Suprapubic skin (tissue), 4 donors: ENCODE data around the gene LRGUK. TPM values are rescaled to one million over a fixed set of nuclear protein-coding genes. Genes with fewer than 3 reads are reported as not detected.

Experiments used
- DNase-seq, 2 donors: peaks; one replicate each; pipeline ENCODE4 v3.0.0-alpha.2; 2019; ENCODE audit warnings: low spot score in 2 of 2
- H3K27ac ChIP-seq: fragments of 200-600 bp; sonication (generic); one replicate; pipeline ENCODE4 v1.5.1; 2019
- H3K27me3 ChIP-seq: fragments of 200-600 bp; sonication (generic); one replicate; pipeline ENCODE4 v1.5.1; 2019
- H3K36me3 ChIP-seq: fragments of 200-600 bp; sonication (generic); one replicate; pipeline ENCODE4 v1.5.1; 2019
- H3K4me1 ChIP-seq: fragments of 200-600 bp; sonication (generic); one replicate; pipeline ENCODE4 v1.5.1; 2019
- H3K4me3 ChIP-seq: fragments of 200-600 bp; sonication (generic); one replicate; pipeline ENCODE4 v1.5.1; 2019; ENCODE audit warnings: mild to moderate bottlenecking
- H3K9me3 ChIP-seq: fragments of 200-600 bp; sonication (generic); one replicate; pipeline ENCODE4 v1.5.1; 2019
- EP300 ChIP-seq: sonication (generic); formaldehyde crosslinking; IDR thresholded peaks from one replicate; pipeline ENCODE4 v1.6.1; 2017; ENCODE audit warnings: antibody characterized with exemption
- POLR2A ChIP-seq, 2 donors: fragments of 450-650 bp; IDR thresholded peaks; one replicate each; pipeline ENCODE4 v1.6.1; 2017; ENCODE audit warnings: antibody characterized with exemption in 2 of 2, mild to moderate bottlenecking in 2 of 2, moderate library complexity in 2 of 2
- POLR2AphosphoS5 ChIP-seq, 3 donors: sonication (generic); formaldehyde crosslinking; IDR thresholded peaks; one replicate each; pipeline ENCODE4 v1.6.1; 2017; ENCODE audit warnings: antibody characterized with exemption in 3 of 3
- whole genome bisulfite sequencing: methylation state at CpG from one replicate; pipeline ENCODE4 v1.1.5; 2018; 5-methylcytosine and 5-hydroxymethylcytosine counted together
- total RNA-seq, 4 donors: library from RNA; depleted of rRNA; stranded (reverse); fragments of >200 nt; gene quantifications; one replicate each; pipeline ENCODE4 v1.1.0, GENCODE V29; 2016
- TF ChIP-seq, protein P1 (sequence below), 2 donors: fragments of 200-600 bp in 1 of 2; fragments of 450-650 bp in 1 of 2; sonication (generic) in 1 of 2; IDR thresholded peaks; one replicate each; pipeline ENCODE4 v1.5.1; 2016 to 2019; ENCODE audit warnings: antibody characterized with exemption in 2 of 2, mild to moderate bottlenecking in 1 of 2, moderate library complexity in 1 of 2

Gene LRGUK
- total RNA-seq, 4 donors from 2014 or later: 0.34 to 1.2 (median 0.91) TPM

DNA sequence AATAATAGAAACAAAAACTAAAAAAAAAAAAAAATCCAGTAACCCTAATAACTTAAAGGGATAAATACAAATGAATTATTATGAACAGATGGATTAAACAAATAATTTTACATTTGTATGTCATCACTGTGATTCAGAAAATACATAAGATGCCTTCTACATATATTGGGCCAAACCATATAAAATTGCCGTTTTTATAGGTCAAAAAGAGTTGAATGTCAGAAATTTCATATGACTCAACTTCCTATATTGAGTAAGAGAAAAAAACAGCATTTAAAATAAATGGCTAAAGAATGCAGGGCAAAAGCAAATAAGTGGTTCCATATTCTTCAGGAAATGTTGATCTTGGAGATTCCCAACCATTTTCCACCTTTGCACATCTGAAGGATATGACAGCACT lies 180.2 kb downstream of the LRGUK start:
- 77% methylated on average over 1 of the region's 1 CpG for WGBS
- H3K4me1 ChIP-seq: no peaks in the 10 kb centered on the region
- TF ChIP-seq EP300 (no peak), POLR2A (IDR thresholded peaks at IDR 0.05) (no peak), POLR2AphosphoS5 (IDR thresholded peaks at IDR 0.05) (no peak)
- TF ChIP-seq, protein P1, sequence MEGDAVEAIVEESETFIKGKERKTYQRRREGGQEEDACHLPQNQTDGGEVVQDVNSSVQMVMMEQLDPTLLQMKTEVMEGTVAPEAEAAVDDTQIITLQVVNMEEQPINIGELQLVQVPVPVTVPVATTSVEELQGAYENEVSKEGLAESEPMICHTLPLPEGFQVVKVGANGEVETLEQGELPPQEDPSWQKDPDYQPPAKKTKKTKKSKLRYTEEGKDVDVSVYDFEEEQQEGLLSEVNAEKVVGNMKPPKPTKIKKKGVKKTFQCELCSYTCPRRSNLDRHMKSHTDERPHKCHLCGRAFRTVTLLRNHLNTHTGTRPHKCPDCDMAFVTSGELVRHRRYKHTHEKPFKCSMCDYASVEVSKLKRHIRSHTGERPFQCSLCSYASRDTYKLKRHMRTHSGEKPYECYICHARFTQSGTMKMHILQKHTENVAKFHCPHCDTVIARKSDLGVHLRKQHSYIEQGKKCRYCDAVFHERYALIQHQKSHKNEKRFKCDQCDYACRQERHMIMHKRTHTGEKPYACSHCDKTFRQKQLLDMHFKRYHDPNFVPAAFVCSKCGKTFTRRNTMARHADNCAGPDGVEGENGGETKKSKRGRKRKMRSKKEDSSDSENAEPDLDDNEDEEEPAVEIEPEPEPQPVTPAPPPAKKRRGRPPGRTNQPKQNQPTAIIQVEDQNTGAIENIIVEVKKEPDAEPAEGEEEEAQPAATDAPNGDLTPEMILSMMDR (IDR thresholded peaks at IDR 0.05): no peak
- no peak overlapping the region for H3K27ac ChIP-seq
- H3K9me3 ChIP-seq: no peaks in the 10 kb centered on the region
- H3K27me3 ChIP-seq: no peaks in the 10 kb centered on the region
- H3K4me3 ChIP-seq: no peak overlapping the region
- DNase-seq: no peak
- H3K36me3 ChIP-seq: peaks cover 18% of the 10 kb centered on the region

DNA sequence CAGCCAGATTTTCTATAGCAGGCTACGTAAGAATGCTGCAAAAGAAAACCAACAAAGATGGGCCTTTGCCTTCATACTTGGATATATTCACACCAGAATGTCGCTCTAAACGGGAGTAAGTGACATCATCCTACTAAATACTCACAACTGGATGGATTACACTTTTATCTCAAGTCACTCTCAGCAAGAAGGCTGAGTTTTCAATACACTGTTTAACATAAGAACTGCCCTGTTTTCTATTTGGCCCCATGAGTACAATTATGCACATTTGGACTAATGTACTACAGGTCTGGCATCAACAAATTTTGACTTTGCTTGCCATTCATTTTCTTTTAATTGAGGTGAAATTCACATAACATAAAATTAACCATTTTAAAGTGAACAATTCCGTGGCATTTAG lies 181.4 kb downstream of the LRGUK start:
- no peaks in the 10 kb centered on the region for H3K4me1 ChIP-seq
- peaks cover 11% of the 10 kb centered on the region for H3K36me3 ChIP-seq
- DNase-seq: no peak
- TF ChIP-seq, protein P1 (IDR thresholded peaks at IDR 0.05): no peak
- TF ChIP-seq EP300: no peak
- H3K9me3 ChIP-seq: no peaks in the 10 kb centered on the region
- H3K27me3 ChIP-seq: no peaks in the 10 kb centered on the region
- no peak overlapping the region for H3K27ac ChIP-seq
- 77% methylated on average over 4 of the region's 4 CpGs for WGBS
- no peak overlapping the region for H3K4me3 ChIP-seq

DNA sequence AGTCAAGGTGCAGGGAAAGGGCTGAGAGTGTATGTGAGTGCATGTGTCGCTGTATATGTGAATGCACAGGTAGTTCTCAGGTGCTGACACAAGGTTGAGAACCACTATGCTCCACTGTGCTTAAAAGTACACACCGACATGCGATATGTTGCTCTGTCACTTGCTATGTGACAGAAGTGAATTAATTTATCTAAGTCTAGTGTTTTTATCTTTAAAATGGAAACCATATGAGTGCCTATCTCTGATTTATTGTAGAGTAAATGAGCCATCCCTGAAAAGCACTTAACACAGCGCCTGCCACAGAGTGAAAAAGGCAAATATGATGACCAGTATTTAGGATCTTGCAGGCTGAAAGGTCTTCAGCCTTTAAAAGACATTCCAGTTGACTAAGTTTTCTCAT lies 184.7 kb downstream of the LRGUK start:
- no peak overlapping the region for H3K27ac ChIP-seq
- H3K27me3 ChIP-seq: no peaks in the 10 kb centered on the region
- WGBS: 93% methylated on average over 4 of the region's 4 CpGs

DNA sequence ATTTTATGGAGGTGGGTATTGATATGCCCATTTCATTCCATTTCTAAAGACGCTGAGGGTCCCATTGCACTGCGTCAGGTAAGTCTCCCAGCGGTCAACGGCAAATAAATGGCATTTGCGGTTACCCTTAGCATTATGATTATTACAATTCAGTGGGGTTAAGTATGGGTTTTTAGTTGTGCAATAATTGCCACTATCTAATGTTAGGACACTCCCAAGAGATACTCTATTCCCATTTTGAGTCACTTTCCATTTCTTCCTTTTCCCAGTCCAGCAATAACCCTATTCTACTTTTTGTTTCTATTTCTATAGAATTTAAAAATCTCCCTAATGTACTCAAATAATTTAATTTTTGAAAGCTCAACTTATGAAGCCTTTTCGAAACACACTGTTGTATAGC lies 185.6 kb downstream of the LRGUK start:
- H3K4me1 ChIP-seq: peaks cover 13% of the 10 kb centered on the region
- H3K4me3 ChIP-seq: no peak overlapping the region
- no peaks in the 10 kb centered on the region for H3K9me3 ChIP-seq
- H3K27me3 ChIP-seq: no peaks in the 10 kb centered on the region
- no peak for DNase-seq
- H3K27ac ChIP-seq: no peak overlapping the region
- 88% methylated on average over 6 of the region's 6 CpGs for WGBS
- TF ChIP-seq POLR2AphosphoS5 (IDR thresholded peaks at IDR 0.05) (no peak), EP300 (no peak), POLR2A (IDR thresholded peaks at IDR 0.05) (no peak)
- TF ChIP-seq, protein P1 (IDR thresholded peaks at IDR 0.05): no peak
- H3K36me3 ChIP-seq: no peaks in the 10 kb centered on the region

More for the DNA sequence above, 184.7 kb downstream of the LRGUK start:
- Histone ChIP-seq H3K9me3 (no peaks in the 10 kb centered on the region), H3K36me3 (no peaks in the 10 kb centered on the region), H3K4me1 (peaks cover 8% of the 10 kb centered on the region), H3K4me3 (no peak overlapping the region)
- TF ChIP-seq, protein P1 (IDR thresholded peaks at IDR 0.05): no peak
- TF ChIP-seq POLR2A (IDR thresholded peaks at IDR 0.05) (no peak), EP300 (no peak), POLR2AphosphoS5 (IDR thresholded peaks at IDR 0.05) (no peak)
- DNase-seq: no peak

DNA sequence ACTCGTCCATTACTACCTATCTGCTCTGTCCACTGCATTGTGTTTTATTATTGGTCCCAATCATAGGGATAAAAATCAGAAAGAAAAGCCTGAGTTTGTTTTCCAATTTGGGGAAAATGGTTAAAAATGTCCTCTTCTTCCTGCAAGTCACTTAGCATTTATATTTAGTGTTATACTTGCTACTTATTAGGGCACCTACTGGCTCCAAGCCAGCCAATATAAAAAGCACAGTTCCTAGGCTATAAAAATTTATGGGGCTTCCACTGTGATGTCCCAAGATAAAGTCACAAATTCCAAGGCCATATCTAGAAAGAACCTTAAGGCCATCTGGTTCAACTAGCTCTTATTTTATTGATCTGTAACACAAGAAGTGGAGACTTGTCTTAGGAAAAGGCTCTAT lies 186.4 kb downstream of the LRGUK start:
- no peak for DNase-seq
- no peaks in the 10 kb centered on the region for H3K36me3 ChIP-seq
- no peak overlapping the region for H3K4me3 ChIP-seq
- H3K27me3 ChIP-seq: no peaks in the 10 kb centered on the region
- H3K4me1 ChIP-seq: peaks cover 13% of the 10 kb centered on the region
- 90% methylated on average over 1 of the region's 1 CpG for WGBS
- H3K9me3 ChIP-seq: no peaks in the 10 kb centered on the region
- no peak overlapping the region for H3K27ac ChIP-seq
- no peak for TF ChIP-seq POLR2AphosphoS5 (IDR thresholded peaks at IDR 0.05)
- TF ChIP-seq, protein P1 (IDR thresholded peaks at IDR 0.05): no peak
- TF ChIP-seq EP300: no peak
- TF ChIP-seq POLR2A (IDR thresholded peaks at IDR 0.05): no peak

Other genes with a start within 250 kb of the LRGUK start
- 1 to 10 TPM; 3.1 to 9.4 (median 4.2) TPM for gene SLC35B4, start 189.6 kb downstream of the LRGUK start, total RNA-seq